Measurements from ENCODE around the gene GTF3C1. TPM values are rescaled to one million over a fixed set of nuclear protein-coding genes. Genes with fewer than 3 reads are reported as not detected.

Gene GTF3C1
- total RNA-seq, 2 donors from 2014 or later, result 164 to 233 TPM

DNA sequence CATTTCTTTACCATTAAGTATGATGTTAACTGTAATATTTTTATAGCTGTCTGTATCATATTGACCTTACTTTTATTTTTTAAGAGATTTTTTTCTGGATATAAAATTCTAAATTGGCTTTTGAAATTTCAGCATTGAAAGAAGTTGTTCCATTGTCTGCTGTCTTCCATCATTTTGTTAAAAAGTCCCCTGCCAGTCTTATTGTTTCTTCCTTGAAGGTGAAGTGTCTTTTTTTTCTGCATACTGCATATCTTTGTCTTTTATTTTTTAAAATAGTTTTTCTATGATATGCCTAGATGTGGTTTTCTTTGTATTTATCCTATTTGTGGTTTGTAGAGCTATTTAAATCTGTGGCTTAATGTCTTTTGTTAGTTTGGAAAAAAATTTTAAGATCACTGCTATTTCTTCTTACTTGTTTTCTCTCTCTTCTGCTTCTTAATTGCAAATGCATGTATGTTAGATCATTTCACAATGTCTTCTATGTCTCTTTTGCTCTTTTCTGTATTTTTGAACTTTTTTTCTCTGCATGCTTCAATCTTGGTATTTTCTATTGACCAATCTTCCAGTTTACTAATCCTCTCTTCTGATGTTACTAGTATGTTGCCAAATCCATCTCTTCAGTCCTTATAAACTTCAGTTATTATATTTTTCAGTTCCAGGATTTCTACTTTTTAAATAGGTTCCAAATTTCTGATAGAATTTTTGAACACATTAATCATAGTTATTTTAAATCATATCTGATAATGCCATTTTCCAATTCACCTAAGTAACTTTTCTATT, 127.6 kb downstream of the GTF3C1 start:
- TF ChIP-seq POLR2AphosphoS5 (IDR thresholded peaks at IDR 0.05), result no peak
- TF ChIP-seq POLR2A (IDR thresholded peaks at IDR 0.05), result no peak
- TF ChIP-seq, protein P1, sequence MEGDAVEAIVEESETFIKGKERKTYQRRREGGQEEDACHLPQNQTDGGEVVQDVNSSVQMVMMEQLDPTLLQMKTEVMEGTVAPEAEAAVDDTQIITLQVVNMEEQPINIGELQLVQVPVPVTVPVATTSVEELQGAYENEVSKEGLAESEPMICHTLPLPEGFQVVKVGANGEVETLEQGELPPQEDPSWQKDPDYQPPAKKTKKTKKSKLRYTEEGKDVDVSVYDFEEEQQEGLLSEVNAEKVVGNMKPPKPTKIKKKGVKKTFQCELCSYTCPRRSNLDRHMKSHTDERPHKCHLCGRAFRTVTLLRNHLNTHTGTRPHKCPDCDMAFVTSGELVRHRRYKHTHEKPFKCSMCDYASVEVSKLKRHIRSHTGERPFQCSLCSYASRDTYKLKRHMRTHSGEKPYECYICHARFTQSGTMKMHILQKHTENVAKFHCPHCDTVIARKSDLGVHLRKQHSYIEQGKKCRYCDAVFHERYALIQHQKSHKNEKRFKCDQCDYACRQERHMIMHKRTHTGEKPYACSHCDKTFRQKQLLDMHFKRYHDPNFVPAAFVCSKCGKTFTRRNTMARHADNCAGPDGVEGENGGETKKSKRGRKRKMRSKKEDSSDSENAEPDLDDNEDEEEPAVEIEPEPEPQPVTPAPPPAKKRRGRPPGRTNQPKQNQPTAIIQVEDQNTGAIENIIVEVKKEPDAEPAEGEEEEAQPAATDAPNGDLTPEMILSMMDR (IDR thresholded peaks at IDR 0.05), result no peak

DNA sequence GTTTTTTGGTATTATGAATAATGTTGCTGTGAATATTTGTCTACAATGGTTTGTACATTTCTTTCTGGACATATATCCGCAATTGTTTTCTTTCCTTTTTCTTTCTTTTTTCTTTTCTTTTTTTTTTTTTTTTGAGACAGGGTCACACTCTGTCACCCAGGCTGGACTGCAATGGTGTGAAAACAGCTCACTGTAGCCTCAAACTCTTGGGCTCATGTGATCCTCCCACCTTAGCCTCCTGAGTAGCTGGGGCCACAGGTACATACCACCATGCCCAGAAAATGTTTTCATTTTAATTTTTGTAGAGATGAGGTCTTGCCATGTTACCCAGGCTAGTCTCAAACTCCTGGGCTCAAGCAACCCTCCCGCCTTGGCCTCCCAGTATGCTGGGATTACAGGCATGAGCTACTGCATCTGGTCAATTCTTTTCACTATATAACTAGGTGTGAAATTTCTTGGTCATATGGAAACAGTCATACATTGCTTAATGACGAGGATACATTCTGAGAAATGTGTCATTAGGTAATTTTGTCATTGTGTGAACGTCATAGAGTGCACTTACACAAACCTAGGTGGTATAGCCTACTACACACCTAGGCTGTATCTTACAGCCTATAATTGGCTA, 132.6 kb downstream of the GTF3C1 start:
- Histone ChIP-seq H3K9me3 (no peaks in the 10 kb centered on the region), H3K27me3 (replicated peaks; ENCODE audit: insufficient read depth) (no peaks in the 10 kb centered on the region), H3K4me1 (replicated peaks) (no peaks in the 10 kb centered on the region), H3K36me3 (no peaks in the 10 kb centered on the region), H3K27ac (no peak overlapping the region), H3K4me3 (no peak overlapping the region)
- no peak for TF ChIP-seq POLR2A (IDR thresholded peaks at IDR 0.05)
- TF ChIP-seq POLR2AphosphoS5 (IDR thresholded peaks at IDR 0.05), result no peak
- TF ChIP-seq, protein P1 (IDR thresholded peaks at IDR 0.05), result no peak
- DNase-seq (ENCODE audit: low spot score), result no peak
- WGBS, result 82% methylated on average over 4 of the region's 4 CpGs
- intact Hi-C loops (cut with DNase I), result no loop called here

More for the DNA sequence above, 127.6 kb downstream of the GTF3C1 start:
- intact Hi-C loops (cut with DNase I), result no loop called here
- H3K27ac ChIP-seq, result no peak overlapping the region
- H3K4me3 ChIP-seq, result no peak overlapping the region
- H3K9me3 ChIP-seq, result no peaks in the 10 kb centered on the region
- H3K4me1 ChIP-seq (replicated peaks), result no peaks in the 10 kb centered on the region
- H3K36me3 ChIP-seq, result no peaks in the 10 kb centered on the region
- no peaks in the 10 kb centered on the region for H3K27me3 ChIP-seq (replicated peaks; ENCODE audit: insufficient read depth)
- DNase-seq (ENCODE audit: low spot score), result no peak

DNA sequence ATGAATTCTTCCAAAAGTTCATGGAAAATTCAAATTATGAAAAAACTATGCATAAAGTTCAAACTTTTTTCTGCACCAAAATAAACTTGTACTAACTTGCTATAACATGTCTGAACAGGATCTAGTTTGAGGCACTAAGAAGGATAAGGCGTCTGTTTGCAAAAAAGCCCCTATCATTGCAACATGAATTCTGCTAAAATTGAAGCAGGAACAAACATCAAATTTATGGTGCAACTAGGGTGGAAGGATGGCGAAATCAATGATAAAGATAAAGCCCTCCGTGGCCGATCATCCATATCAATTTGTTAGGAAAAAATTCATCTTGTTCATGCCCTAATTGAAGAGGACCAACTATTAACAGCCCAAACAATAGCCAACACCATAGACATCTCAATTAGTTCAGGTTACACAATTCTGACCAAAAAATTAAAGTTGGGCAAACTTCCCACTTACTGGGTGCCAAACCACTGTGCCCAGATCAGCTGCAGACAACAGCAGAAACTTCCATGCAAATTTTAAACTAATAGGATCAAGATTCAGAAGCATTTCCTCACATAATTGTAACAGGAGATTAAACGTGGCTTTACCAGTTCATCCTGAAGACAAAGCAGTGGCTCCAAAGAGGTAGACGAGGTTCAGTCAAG, 134.8 kb downstream of the GTF3C1 start:
- no peaks in the 10 kb centered on the region for H3K36me3 ChIP-seq
- no peaks in the 10 kb centered on the region for H3K4me1 ChIP-seq (replicated peaks)
- H3K27ac ChIP-seq, result no peak overlapping the region
- no peak for DNase-seq (ENCODE audit: low spot score)
- WGBS, result 56% methylated on average over 6 of the region's 6 CpGs
- no peaks in the 10 kb centered on the region for H3K9me3 ChIP-seq
- no peak for TF ChIP-seq POLR2A (IDR thresholded peaks at IDR 0.05)
- TF ChIP-seq, protein P1 (IDR thresholded peaks at IDR 0.05), result no peak
- no peak for TF ChIP-seq POLR2AphosphoS5 (IDR thresholded peaks at IDR 0.05)
- no peak overlapping the region for H3K4me3 ChIP-seq
- intact Hi-C loops (cut with DNase I), result no loop called here
- no peaks in the 10 kb centered on the region for H3K27me3 ChIP-seq (replicated peaks; ENCODE audit: insufficient read depth)

DNA sequence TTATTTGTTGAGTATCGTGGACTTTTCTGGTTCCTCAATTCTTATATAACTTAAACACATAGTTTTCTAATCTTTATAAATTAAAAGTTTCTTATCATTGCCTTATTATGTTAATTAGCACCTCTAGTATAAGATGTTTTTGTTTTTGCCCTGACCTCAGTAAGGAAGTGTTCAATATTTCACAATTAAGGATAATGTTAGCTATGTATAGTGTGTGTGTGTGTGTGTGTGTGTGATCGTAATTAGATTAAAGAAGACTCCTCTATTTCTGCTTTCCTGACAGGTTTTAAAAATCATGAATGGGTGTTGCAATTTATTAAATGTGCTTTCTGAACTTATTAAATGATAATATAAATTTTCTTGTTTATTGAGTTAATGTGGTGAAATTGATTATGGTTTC, 135.8 kb downstream of the GTF3C1 start:
- no peaks in the 10 kb centered on the region for H3K36me3 ChIP-seq
- 91% methylated on average over 2 of the region's 2 CpGs for WGBS
- H3K4me1 ChIP-seq (replicated peaks), result no peaks in the 10 kb centered on the region
- H3K4me3 ChIP-seq, result no peak overlapping the region
- intact Hi-C loops (cut with DNase I), result no loop called here
- no peaks in the 10 kb centered on the region for H3K9me3 ChIP-seq
- H3K27me3 ChIP-seq (replicated peaks; ENCODE audit: insufficient read depth), result no peaks in the 10 kb centered on the region
- no peak overlapping the region for H3K27ac ChIP-seq
- TF ChIP-seq, protein P1 (IDR thresholded peaks at IDR 0.05), result no peak
- no peak for TF ChIP-seq POLR2A (IDR thresholded peaks at IDR 0.05)
- TF ChIP-seq POLR2AphosphoS5 (IDR thresholded peaks at IDR 0.05), result no peak
- no peak for DNase-seq (ENCODE audit: low spot score)
